ENCODE results near the gene NRF1.
A peak's percentile ranks its signal among the peaks of the same experiment; 100 is the strongest.
"Not testable (repeated sequence)": the region's sequence is repeated elsewhere in the genome, so short reads cannot be mapped to it uniquely, and the experiment has no call there.

NRF1 gene

GRCh38 chr7:129607471-129608120, 3.9 kb upstream of the NRF1 start:
- no peak for DNase-seq (ENCODE audit: low spot score)

GRCh38 chr7:129609666-129610065, 1.9 kb upstream of the NRF1 start:
- no peak for DNase-seq (ENCODE audit: low spot score)

- no peak for DNase-seq (ENCODE audit: low spot score)
These were observed 743 bp upstream of the NRF1 start for GRCh38 chr7:129610709-129611245.

- peak; percentile 54 for DNase-seq (ENCODE audit: low spot score)
These were observed 844 bp downstream of the NRF1 start for GRCh38 chr7:129612112-129613015.

GRCh38 chr7:129613016-129613337, 1.5 kb downstream of the NRF1 start:
- no peak for DNase-seq (ENCODE audit: low spot score)

GRCh38 chr7:129615018-129615417, 3.5 kb downstream of the NRF1 start:
- no peak for DNase-seq (ENCODE audit: low spot score)

GRCh38 chr7:129616530-129616929, 5.0 kb downstream of the NRF1 start:
- DNase-seq (ENCODE audit: low spot score): no peak

- DNase-seq (ENCODE audit: low spot score): no peak
These were observed 5.7 kb downstream of the NRF1 start for GRCh38 chr7:129617178-129617577.

- DNase-seq (ENCODE audit: low spot score): no peak
These were observed 6.1 kb downstream of the NRF1 start for GRCh38 chr7:129617652-129618051.

- no peak for DNase-seq (ENCODE audit: low spot score)
These were observed 15.4 kb downstream of the NRF1 start for GRCh38 chr7:129626896-129627295.

GRCh38 chr7:129630341-129630740, 18.8 kb downstream of the NRF1 start:
- DNase-seq (ENCODE audit: low spot score): no peak

GRCh38 chr7:129634361-129635034, 23.0 kb downstream of the NRF1 start:
- no peak for DNase-seq (ENCODE audit: low spot score)

- DNase-seq (ENCODE audit: low spot score): peak; percentile 88
These were observed 23.9 kb downstream of the NRF1 start for GRCh38 chr7:129635300-129636029.

- not testable (repeated sequence) for DNase-seq (ENCODE audit: low spot score)
These were observed 24.6 kb downstream of the NRF1 start for GRCh38 chr7:129636030-129636550.

- no peak for DNase-seq (ENCODE audit: low spot score)
These were observed 25.1 kb downstream of the NRF1 start for GRCh38 chr7:129636641-129637040.

- DNase-seq (ENCODE audit: low spot score): no peak
These were observed 28.9 kb downstream of the NRF1 start for GRCh38 chr7:129640400-129640799.

GRCh38 chr7:129642871-129643549, 31.5 kb downstream of the NRF1 start:
- DNase-seq (ENCODE audit: low spot score): peak; percentile 67

- peak; percentile 8 for DNase-seq (ENCODE audit: low spot score)
These were observed 32.1 kb downstream of the NRF1 start for GRCh38 chr7:129643550-129644170.

- peak; percentile 60 for DNase-seq (ENCODE audit: low spot score)
These were observed 33.2 kb downstream of the NRF1 start for GRCh38 chr7:129644634-129645230.

GRCh38 chr7:129646369-129647021, 35.0 kb downstream of the NRF1 start:
- DNase-seq (ENCODE audit: low spot score): no peak

Measured in Ammon's horn (tissue), 1 donor.